HG02885 (cell line): Measurements from ENCODE around the gene SHF.

ENCODE experiments used
- ATAC-seq: cut with Tn5 transposase; IDR thresholded peaks from one replicate; pipeline ENCODE4 v1.9.1; 2021; ENCODE audit warnings: mild to moderate bottlenecking; ENCODE audit not compliant: unreplicated experiment, poor library complexity

SHF gene

DNA sequence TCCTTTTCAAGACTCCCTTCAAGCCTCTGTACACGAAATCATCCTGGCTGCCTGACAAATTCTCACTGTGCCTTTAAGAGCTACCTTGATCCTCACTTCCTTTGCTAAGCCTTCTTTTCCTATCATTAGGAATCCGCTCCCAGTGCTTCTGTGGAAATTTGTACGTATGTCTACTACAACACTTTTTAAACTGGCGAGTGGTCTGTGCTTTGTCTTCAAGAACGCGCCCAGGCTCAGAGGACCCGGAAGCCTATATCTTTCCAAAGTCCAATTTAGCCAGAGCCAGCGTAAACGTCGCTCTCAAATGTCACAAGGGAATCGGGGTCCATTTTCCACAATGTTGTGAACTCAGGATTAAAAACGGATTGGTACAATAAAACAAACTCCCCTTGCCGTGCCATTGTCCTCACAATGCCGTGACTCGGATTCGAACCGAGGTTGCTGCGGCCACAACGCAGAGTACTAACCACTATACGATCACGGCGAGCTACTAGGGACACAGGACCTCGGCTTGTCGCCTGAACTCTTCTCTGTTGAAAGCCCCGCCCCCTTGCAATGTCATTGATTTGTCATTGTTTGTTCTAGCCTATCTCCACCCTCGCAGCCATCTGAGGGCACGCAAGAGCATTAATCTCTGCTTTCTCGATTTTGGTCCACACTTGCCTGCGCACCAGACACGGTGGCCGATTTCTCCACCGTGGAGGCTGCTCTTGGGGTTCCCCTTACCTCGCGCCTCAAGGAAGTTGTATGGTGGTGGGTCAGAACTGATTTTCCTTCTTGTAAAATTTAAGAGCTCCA, 12.4 kb upstream of the SHF start:
- ATAC-seq, result peak; percentile 42

- ATAC-seq, result no peak
Observed at GRCh38 chr15:45199136-45199810, 11.5 kb upstream of the SHF start.

DNA sequence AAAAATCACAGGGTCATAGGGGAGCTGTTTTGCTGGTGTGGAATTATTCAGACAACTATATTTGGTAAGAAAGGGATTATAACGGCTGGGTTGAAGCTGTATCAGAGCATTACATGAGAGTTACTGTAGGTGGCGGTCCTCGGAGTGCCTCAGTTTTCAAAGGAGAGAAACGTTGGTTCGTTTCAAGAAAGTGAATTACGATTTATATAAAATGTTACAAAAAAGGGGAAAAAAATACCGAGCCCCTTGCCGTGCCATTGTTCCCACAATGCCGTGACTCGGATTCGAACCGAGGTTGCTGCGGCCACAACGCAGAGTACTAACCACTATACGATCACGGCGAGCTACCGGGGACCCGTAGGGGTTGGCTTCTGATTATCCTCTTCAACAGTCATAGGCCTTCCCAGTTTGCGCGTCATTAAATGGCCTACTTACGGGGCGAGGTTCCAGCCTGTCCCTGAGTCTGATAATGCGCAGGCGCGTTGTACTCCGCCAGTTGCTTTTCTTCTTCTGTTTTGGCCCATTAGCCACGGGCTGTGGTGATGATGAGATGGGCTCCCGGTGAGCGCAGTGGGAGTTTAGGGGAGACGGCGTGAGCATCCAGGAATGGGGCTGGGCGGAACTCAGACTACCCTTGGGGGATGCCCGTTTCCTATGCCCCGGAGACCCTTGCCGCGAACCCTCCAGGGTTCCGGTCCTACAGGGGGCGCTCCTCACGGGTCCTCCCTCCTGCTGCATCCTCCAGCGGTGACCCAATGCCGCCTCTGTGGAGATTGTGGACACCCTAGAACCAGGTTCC, 10.8 kb upstream of the SHF start:
- ATAC-seq, result peak; percentile 62

DNA sequence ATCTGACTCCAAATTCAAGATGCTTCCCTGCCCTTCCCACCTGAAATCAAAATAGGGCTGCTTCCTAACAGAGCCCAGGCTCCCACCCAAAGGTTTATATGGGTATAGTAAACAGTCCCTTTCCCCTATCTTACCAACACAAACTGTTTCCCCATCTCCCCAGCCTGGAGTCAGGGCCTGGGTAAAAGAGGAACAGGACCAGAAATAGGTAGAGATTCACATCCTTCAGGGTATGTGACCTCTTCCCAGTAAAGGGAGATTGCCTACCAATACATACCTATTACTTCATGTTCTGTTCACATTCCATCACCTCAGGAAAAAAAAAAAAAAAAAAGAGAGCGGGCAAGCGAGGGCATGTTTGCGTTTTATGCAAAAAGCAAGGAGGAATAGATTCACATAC, 9.7 kb upstream of the SHF start:
- no peak for ATAC-seq

GRCh38 chr15:45187578-45187893, 230 bp downstream of the SHF start:
- peak; percentile 17 for ATAC-seq

DNA sequence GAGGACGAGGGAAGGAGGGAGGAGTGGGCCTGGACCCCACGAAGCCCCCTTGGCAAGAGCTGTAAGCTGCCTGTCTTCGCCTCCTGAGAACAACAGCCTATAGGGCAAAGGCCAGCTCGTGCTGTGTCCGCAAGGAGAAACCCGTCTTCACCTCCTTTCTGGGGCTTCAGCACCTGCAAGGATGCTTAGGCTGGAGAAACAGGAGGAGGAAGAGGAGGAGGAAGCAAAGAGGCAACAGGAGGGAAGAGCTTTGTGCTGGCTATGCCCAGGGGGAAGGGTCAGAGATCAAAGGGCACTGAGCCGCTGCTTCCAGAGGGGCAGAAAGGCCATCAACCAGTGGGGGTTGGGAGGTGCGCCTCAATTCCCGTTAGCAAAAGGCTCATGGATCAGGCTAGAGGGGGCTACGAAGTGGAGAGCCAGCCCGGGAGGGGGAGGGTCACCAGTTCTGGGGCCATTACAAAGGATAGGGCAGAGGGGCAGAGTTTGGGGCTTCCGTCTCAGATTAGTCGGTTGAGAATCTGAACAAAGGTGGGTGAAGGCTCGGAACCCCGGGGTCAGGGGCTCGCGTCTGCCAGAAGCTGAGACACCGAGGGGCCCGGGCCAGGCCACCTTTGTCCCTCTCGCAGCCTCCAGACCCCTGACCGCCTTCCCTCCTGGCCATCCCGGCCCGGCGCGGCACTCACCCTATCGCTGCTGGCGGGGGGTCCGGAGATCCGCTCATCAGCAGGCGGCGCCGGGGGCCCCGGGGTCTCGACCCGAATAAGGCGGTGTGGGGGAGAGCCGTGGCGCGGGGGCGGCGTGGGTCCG, 792 bp downstream of the SHF start:
- ATAC-seq, result peak; percentile 12

- no peak for ATAC-seq
Observed at GRCh38 chr15:45185903-45186770, 1.6 kb downstream of the SHF start.

- no peak for ATAC-seq
Observed at GRCh38 chr15:45185069-45185779, 2.5 kb downstream of the SHF start.

DNA sequence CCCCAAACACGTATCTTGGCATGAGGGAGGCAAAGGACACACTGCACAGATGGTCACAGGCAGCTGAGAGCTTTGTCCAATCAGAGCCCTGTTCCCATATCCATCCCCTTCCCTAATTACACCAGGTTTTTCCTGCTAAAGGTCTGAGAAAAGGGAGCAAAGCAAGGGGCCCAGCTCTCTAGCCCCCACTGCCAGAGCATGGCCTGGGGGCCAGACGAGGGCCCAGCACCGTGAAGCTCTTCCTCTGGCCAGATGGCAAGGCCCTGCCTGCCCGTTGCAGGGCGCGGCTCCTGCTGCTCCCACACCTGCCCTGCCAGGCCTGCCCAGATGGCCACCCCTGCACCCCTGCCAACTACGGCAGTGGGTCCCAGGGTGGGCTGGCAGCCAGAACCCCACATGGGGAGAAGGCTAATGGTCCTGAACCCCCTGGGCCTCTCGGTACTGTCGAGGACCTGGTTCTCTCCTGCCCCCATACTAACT, 3.2 kb downstream of the SHF start:
- ATAC-seq, result no peak

DNA sequence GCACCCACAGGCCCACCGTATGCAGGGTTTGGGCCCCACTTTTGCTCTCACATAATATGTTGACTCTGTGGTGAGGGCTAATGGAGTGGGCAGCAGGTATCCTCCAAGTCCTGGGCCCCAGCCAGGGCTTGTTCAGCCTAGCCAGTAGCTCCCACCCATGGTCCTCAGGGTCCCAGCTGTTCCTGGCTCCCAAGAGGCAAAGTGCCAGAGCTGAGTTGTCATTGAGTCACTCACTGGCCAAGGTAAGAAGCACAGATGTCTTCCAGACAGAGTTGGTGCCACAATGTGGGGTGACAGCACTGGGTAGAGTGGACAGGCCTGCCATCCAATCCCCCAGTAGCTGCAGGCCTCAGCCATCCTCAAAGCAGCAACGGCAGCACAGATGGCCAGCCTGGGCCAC, 4.3 kb downstream of the SHF start:
- ATAC-seq, result no peak

- no peak for ATAC-seq
Observed at GRCh38 chr15:45182996-45183395, 4.8 kb downstream of the SHF start.

- ATAC-seq, result no peak
Observed at GRCh38 chr15:45181491-45182285, 6.1 kb downstream of the SHF start.

- no peak for ATAC-seq
Observed at GRCh38 chr15:45180648-45181436, 6.9 kb downstream of the SHF start.

GRCh38 chr15:45180201-45180600, 7.6 kb downstream of the SHF start:
- ATAC-seq, result no peak

DNA sequence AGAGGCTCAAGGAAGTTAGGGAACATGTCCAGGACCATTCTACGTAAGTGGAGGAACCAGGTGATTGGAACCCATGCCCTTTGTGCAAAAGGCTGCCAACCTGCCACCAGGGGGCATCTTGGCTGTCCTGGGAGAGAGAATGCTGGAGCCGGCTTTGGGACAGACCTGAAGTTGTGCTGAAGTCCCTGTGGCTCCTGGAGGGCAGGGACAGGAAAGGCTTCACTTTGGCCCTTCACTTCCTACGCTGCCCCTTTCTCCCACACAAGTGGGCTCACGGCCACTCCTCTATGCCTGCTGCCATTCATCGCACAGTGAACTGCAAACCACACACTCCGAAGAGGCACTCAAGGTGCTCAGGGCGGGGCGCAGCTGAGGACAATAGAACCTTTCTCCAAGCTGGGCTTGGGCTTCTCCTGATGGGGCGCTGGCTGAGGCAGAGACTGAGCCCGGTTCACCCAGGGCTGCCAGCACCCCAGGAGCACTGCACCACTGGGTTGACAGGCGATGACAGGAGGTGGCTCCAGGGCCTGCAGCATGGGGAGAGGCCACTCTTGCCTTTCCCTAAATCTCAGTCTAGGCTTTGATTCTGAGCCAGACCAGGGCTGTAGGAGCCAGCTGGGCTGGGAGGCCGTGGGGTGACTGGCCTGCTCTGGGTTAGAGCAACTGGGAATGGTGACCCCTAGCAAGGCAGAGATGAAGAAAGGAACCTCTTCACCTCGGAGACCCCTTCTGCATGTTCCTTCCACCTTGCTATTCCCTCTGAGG, 8.4 kb downstream of the SHF start:
- ATAC-seq, result no peak

DNA sequence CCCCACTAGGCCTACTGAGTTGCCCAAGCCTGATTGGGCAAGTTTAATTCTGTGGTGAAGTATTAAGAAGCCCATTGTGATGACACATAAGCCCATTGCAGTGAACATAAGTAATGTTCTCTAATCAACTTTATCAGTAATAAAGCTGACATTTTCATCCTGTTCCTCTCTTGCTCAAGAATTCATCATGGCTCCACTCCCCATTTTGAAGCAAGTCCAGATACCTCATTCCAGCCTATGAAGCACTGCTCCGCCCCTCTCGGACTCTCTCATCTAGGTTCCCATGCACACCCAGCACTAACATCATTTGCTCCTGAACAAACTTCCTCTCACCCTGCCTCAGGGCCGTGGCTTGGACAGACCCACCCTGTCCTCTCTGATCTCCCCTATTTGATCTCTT, 10.5 kb downstream of the SHF start:
- ATAC-seq, result no peak

- ATAC-seq, result no peak
Observed at GRCh38 chr15:45174577-45174976, 13.2 kb downstream of the SHF start.
